GM19468 (cell line): ENCODE measurements around the gene RHOB.
"Not testable (repeated sequence)": the region's sequence is repeated elsewhere in the genome, so short reads cannot be mapped to it uniquely, and the experiment has no call there.

Experiments
- ATAC-seq: cut with Tn5 transposase; IDR thresholded peaks from one replicate; pipeline ENCODE4 v1.9.1; 2021; ENCODE audit warnings: mild to moderate bottlenecking, moderate library complexity, moderate number of reproducible peaks; ENCODE audit not compliant: unreplicated experiment; ENCODE audit errors: extremely low read depth

RHOB gene

DNA sequence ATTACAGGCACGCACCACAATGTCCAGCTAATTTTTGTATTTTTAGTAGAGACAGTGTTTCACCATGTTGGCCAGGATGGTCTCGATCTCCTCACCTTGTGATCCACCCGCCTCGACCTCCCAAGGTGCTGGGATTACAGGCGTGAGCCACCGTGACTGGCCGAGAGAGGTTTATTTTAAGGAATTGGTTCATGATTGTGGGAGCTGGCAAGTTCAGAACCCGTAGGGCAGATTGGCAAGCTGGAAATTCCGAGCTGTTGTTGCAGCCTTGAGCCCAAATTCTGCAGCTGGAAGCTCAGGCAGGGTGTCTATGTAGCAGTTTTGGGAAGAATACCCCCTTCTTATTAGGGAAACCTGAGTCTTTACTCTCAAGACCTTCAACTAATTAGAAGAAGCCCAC lies 11.4 kb upstream of the RHOB start:
- not testable (repeated sequence) for ATAC-seq

DNA sequence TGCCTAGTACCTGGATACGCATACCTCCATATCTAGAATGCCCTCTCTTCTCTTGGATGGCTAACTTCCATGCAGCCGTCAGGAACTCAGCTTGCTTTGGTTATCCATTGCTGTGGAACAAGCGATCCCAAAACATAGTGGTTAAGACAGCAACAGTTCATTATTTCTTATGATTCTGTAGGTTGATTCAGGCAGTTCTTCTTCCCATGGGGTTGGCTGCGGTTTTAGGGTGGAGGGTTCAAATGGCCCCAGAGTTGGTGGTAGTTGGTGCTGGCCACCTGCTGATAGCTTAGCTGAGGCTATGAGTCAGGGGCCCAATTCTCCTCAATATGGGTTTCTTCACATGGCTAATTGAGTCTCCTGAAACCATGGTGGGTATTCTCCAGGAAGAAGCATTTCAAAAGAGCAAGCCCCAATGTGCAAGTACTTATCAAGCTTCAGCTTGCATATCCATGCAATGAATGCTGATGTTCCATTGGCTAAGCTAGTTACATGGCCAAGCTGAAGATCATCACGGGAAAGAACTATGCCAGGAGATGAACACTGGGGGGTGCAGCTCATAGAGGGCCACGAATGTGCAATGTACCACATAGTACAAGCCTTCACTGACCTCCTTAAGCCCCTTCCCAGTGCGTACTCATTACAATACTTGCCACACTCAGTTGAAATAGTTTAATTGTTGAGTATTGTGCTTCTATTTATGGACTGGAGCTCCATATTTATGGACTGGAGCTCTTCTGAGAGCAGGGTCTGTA lies 10.0 kb upstream of the RHOB start:
- no peak for ATAC-seq

DNA sequence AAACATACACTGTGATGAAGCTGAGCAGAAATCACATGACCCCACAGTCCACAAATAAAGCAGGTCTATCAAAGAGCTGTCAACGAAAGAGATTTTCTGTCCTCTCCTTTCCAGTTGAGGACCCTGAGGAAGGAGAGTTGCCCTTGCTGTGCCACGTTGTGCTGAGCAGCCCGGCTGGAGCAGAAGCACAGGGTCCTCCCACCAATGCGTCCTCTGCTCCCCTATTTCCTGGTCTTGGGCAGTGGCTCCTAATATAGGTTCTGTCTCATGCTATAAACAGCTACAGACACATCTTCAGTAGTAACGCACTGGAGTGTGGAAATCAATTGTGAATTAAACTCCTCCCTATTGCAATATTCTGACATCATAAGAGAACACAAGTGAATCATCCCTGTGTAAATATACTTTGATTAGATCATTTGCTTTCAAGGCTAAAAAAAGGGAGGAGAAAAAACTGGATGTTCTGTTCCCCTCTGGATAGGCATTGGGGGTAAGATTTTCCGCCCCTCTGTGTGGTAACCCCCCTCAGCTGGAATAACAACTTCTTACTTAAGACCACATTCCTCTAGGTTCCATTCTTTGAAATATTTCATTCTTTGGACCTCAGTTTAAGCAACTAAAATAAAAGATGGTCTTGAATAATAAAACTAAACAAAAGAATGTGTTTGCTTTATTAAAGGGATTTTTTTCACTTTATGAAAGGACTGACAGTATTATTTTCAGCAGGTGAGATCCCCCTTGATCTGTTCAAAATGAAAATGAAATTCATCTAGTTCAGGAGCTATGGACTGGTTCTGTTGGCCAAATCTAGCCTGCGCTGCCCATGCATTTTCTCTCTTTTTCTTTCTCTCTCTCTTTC lies 8.3 kb upstream of the RHOB start:
- no peak for ATAC-seq

DNA sequence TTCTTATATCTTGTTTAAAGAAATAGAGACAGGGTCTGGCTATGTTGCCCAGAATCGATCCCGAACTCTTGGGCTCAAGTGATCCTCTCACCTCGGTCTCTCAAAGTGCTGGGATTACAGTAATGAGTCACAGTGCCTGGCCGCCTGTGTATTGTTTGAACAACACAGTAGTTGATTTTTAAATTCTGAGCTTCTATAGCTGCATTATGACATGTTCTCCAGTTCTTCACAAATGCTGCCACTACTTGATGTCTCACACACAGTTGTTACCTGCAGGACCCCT lies 7.7 kb upstream of the RHOB start:
- no peak for ATAC-seq

DNA sequence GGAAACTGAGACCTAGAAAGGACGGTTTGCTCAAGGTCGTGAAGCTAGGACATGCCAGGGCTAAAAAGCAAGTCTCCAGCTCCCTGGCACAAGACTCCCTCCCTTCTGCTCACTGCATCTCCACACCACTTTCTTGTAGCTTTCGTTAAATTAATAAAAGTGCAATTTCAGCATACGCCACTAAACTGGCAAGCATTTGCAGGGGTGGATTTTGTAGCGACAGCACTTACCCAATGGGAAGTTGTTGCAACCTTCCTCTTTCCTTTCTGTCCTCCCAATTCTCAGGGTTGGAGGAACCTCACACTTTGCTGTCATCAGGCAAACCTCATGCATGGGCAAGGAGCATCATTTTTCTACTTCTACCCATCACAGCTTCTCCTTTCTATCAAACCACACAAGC lies 7.4 kb upstream of the RHOB start:
- ATAC-seq = no peak

DNA sequence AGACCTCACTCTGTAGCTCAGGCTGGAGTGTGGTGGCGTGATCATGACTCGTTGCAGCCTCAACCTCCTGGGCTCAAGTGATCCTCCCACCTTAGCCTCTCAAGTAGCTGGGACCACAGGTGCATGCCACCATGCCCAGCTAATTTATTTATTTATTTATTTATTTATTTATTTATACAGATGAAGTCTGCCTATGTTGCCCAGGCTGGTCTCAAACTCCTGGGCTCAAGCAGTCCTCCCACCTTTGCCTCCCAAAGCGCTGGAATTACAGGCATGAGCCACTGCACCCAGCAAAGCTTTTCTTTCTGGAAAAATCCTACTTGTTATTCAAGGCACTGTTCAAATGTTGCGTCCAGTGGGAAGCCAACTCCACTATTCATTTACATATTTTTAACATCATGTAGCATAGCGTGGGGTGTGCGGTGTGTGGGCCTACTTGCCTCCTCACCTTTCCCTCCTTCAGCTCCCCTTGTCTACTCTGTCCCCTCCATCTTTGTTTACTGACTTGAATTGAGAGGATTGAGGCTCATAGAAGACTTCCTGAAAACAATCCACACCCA lies 6.8 kb upstream of the RHOB start:
- no peak for ATAC-seq

DNA sequence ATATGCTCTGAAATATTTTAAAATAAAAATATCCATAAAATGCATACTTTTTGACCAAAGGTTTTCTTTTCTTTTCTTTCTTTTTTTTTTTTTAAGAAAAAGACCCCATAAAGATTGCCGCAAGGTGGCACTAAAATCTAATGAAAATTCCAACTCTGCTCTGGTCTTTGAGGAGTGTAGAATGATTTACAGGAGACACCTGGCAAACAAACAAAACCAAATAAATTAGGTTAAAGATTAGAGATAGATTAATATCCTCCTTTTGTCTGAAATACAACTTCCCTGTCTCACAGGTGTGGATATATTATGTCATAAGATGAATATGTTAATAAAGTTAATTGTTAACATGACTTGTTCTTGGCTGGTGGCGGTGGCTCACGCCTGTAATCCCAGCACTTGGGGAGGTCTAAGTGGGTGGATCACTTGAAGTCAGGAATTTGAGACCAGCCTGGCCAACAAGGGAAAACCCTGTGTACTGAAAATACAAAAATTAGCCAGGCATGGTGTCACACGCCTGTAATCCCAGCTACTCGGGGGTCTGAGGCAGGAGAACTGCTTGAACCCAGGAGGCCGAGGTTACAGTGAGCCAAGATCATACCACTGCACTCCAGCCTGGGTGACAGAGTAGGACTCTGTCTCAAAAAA lies 3.5 kb upstream of the RHOB start:
- no peak for ATAC-seq

DNA sequence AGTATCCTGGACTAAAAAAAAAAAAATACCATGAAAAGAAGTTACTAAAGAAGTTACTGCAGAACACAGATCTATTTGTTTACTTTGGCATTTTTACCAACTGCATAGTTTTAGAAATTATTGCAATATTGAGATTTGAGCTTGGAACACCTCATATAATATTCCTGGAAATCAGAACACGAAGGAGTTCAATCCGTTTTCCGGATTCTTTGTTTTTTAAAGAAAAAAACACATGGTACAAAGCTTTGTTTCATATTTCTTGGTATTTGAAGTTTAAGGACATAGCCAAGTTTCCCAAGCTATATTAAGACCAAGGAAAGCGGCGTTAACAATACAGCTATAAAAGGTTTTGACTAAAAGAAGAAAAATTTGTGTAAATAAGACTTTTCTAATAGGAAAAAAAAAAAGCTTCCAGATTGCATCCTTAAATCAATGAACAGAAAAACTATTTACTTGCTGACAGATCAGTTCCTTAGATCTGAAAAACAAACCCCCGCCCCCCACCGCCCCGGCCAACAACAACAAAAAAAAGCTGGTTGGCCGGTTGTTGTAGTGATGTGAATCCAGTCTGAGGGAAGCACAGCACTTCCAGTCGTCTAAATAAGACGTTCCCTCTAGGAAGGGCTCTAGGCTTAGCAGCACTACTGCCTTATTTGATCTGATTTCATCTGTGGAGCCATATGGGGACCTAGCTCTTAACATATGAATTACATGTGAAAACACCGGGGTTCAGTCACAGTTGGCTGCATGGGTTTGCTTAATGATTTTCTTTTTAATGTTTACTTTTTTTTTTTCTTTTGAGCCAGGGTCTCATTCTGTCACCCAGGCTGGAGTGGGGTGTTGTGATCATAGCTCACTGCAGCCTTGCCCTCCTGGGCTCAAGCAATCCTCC lies 2.5 kb upstream of the RHOB start:
- no peak for ATAC-seq

DNA sequence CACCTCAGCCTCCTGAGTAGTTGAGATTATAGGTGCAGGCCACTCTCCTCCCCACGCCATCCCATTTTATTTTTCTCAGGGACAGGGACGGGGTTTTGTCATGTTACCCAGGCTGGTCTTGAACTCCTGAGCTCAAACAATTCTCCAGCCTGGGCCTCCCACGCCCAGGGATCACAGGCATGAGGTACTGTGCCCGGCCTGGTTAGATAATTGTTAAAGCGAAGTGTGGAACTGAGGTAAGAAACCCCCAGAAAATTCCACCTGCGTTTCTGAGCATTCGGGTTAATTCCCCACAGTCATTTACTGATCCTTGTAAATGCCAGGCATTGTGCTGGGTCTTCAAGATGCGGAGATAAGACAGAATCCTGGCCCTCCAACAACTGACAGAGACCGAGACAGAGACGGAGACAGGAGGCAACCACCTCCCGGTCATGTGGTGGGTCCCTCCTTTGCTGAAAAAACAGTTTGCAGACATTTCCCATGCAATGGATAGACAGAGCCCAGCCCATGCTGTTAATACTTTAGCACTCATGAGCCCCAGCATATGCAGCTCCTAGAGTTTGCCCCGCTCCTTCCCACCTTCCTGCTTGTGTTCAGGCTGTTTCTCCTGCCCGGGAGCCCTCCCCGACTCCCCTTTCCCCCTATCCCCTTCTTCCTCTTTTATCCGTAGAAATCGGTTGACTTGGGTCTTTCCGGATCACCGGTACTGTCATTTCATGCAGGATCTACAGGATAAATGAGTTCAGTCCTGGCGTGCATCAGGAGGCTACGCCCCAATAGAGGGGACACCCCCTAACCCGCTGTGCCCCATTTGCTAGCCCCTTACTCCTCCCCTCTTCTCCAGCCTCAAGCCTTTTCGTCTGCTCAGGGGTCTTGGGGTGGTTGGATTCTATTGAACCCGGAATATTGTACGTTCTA lies 1.6 kb upstream of the RHOB start:
- no peak for ATAC-seq

DNA sequence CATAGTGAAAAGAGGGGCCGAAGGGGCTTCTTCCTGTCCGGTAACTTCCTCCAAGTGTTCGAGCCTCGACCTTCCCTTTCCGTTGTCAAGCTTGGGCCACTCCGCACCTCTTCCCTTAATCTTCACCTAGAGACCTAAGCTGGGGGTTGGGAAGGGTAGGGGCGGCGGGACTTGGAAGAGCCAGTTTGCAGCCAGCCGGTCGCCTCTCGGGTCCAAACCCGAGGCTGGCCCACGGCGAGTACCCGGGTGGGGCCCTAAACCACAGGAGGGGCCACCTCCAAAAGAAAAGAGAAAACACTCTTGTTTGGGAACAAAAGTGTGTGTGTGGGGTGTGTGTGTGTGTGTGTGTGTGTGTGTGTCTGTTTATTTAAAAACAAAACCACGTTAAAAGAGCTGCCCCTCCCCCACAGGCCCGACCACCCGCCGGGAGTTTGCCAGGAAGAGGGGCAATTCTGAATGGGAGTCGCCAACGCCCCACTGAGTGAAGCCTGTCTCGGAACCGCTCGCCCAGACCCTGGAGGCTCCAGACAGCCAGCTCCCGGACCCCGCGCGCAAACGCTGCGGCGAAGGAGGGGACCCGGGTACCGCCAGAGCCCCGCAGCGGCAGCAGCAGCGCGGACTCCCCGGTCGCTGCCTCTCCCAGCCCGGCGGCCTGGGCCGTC lies 488 bp upstream of the RHOB start:
- ATAC-seq = no peak

DNA sequence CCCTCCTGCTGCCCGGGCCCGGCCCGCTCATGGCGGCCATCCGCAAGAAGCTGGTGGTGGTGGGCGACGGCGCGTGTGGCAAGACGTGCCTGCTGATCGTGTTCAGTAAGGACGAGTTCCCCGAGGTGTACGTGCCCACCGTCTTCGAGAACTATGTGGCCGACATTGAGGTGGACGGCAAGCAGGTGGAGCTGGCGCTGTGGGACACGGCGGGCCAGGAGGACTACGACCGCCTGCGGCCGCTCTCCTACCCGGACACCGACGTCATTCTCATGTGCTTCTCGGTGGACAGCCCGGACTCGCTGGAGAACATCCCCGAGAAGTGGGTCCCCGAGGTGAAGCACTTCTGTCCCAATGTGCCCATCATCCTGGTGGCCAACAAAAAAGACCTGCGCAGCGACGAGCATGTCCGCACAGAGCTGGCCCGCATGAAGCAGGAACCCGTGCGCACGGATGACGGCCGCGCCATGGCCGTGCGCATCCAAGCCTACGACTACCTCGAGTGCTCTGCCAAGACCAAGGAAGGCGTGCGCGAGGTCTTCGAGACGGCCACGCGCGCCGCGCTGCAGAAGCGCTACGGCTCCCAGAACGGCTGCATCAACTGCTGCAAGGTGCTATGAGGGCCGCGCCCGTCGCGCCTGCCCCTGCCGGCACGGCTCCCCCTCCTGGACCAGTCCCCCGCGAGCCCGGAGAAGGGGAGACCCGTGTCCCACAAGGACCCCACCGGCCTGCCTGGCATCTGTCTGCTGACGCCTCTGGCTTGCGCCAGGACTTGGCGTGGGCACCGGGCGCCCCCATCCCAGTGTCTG lies 767 bp downstream of the RHOB start:
- ATAC-seq = no peak

DNA sequence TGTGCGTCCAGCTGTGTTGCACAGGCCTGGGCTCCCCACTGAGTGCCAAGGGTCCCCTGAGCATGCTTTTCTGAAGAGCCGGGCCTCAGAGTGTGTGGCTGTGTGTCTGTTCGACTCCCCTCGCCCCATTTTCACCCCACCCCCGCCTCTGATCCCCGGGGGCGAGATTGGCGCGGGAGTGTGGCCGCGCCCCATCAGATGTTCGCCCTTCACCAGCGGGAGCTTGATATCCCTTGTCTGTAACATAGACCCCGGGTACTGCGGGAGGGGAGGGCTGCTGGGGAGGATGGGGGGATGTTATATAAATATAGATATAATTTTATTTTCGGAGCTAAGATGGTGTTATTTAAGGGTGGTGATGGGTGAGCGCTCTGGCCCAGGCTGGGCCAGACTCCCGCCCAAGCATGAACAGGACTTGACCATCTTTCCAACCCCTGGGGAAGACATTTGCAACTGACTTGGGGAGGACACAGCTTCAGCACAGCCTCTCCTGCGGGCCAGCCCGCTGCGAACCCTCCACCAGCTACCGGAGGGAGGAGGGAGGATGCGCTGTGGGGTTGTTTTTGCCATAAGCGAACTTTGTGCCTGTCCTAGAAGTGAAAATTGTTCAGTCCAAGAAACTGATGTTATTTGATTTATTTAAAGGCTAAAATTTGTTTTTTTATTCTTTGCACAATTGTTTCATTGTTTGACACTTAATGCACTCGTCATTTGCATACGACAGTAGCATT lies 1.5 kb downstream of the RHOB start:
- ATAC-seq = no peak

DNA sequence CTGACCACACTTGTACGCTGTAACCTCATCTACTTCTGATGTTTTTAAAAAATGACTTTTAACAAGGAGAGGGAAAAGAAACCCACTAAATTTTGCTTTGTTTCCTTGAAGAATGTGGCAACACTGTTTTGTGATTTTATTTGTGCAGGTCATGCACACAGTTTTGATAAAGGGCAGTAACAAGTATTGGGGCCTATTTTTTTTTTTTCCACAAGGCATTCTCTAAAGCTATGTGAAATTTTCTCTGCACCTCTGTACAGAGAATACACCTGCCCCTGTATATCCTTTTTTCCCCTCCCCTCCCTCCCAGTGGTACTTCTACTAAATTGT lies 2.1 kb downstream of the RHOB start:
- no peak for ATAC-seq

DNA sequence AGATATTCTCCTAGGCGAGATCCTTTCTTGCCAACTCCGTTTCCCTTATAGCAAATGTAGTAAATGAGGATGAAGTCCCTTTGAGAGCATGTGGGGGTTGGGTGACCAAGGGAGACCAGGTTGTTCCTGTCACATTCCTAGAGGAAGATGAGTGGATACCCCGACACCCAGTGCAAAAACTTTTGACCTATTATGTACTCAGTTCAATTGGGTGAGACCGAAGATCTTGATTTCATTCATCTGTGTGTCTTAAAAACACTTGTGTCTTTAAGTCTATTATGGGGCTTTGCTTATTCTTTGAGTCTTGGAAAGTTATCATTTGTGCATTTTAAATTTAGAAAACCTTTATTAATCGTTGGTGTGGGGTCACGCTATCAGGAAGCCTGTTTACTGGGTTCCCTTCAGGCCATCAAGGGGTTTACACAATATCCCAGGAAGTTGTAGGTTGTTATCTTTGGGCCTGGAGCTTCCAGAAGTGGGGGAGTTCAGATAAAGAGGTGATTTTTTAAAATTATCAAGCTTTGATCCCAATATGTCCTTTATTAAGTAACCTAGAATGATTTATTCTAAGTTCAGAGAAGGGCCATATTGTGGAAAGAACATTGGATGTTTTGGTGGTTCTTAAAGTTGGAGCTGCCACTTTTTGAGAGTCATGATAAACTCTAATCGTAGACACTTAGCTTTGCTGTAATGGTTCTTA lies 2.8 kb downstream of the RHOB start:
- ATAC-seq = no peak

DNA sequence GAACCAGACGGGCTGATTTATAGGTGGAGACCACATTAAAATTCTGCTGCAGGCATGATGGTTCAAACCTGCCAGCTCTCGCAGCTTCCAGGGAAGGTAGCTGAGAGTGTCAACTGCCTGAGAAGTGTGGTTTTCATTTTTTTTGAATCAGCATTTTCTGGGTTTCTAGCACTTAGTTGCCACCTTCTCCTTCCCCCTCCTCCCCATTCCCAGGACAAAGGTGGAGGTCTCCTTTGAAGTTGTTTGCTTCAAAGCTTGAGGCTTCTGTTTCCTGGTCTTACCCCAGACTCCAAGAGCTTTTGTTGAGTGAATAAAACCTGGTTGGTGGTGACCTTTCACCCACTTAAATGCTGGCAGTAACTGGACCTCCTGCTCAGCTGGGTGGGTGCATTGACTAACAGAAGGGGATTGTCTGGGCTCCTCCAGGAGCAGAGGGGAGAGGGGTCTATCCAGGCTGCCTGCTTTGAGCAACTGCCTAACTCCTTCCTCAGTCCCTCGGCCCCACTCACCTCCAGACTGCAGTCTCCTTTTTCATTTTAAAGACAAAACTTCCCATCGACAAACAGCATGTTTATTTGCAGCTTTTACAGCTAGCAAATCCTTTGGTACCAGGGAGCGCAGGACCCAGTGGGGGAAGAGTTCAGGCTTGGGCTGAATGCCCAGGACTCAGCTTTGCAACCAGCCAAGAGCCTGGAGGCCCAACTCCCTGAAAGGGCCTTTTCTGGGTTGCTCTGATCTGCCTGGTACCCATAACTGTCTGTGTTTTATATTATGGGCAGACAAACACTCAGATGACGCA lies 3.5 kb downstream of the RHOB start:
- no peak for ATAC-seq

DNA sequence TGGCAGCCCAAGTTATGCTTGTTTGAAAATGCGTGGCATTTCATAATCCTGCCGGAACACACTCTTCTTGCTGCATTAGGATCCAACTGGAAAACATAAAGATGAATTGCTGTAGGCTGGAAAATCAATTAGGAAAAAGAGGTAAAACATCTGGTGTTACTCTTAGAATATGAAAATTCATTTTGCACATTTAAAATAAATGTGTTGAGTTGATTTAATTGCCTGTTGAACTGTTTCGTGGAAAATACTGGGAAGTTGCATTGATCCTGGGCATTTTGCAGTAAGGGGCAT lies 4.1 kb downstream of the RHOB start:
- no peak for ATAC-seq
